ENCODE results near the gene HDDC2.

HDDC2 gene

GRCh38 chr6:125301435-125302391, at the start of gene HDDC2:
Gene HDDC2 (minus strand): TSS chr6:125301967. CDS start chr6:125301932, 35 bp downstream.
- DNase-seq, result peak; percentile 40

DNA sequence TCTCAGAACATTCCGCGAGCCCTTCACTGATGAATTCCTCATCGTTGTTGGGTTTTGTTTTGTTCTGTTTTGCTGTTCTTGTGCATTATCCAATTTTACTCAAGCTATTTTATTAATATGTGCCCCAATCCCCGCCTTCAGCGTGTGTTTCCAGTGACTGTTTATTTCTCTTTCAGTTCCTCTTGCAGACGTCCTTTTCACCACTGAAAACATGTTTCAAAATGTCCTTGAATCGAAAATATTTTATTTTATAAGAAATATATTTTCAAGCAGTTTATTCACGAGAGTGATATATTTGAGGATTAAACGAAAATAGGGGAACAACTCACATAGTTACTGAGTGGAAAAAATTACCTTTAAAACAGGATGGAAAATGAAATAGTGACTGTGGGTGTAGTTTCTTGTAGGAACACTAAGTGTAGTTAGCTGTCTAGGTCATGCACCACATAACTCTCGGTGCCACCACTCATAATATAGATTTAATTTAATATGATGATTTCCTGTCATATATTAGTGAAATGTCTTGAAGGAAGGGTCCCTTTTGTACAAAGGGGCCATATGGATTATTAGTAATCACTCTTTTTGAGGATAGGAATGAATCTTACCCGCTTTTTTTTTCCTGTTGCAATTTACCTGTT, 45.3 kb upstream of the HDDC2 start:
- DNase-seq, result no peak

GRCh38 chr6:125346201-125346925, 44.6 kb upstream of the HDDC2 start:
- DNase-seq, result no peak

GRCh38 chr6:125341460-125341859, 39.7 kb upstream of the HDDC2 start:
- no peak for DNase-seq

GRCh38 chr6:125340991-125341390, 39.2 kb upstream of the HDDC2 start:
- DNase-seq, result no peak

DNA sequence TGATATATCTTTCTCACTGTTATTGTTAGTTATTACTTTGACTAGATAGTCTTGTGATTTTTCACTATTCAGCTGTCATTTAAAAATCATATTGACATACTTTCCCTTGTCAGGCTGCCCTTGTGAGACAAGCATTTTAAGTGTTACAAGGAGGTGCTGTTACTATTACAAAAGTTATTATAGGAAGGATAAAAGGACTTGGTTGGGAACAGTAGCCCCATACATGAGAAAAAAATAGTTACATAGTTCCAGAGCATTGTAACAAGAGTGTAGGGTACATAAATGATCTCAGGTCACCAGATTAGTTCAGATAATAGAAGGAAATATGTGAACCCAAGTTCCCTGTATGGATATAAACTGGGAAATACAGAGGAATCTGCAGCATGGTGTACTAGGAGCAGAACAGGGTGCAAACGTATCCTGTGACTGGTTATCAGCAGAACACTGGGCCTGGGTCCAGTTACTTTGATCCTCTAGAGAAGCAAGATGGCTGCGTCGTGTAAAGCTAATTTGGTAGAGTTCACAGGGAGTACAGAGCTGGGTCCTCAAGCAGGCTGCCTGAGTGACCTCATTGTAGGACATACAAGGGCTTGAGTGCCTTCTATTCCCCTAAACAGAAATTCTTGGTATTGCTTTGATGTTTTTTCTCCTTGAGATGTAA, 38.5 kb upstream of the HDDC2 start:
- DNase-seq, result no peak

GRCh38 chr6:125339653-125340052, 37.9 kb upstream of the HDDC2 start:
- DNase-seq, result no peak

DNA sequence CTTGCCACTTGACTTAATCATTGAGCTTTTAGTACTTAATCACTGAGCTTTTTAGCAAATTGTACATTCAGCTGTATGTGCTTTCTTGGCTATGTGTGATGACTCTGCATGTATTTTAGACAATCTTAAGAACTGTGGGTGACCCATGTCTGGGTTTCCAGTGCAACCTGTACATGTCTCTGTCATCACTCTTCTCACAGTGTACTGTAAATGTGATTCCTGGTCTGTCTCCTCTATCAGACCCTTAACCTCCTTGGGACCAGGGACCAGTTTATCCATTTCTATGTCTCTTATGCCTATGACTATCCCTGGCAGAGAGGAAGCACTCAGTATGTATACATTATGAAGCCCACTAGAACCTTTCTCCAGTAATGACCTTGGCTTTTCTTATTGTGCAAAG, 36.6 kb upstream of the HDDC2 start:
- DNase-seq, result no peak

GRCh38 chr6:125337706-125338105, 35.9 kb upstream of the HDDC2 start:
- no peak for DNase-seq

DNA sequence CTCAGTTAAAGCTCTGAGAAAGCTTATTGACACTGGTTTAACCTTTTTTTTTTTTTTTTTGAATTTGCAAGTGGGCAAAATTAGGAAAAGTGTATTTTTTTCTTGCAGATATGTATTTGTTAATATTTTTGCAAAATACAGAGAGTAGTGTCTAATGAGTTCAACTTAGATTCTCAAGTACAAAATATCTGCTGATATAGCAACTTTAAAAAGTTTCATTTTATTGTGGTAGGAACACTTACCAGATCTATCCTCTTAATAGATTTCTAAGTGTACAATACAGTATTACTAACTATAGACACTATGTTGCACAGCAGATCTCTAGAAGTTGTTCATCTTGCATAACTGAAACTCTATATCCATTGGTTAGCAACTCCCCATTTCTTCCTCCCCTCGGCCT, 30.9 kb upstream of the HDDC2 start:
- DNase-seq, result no peak

DNA sequence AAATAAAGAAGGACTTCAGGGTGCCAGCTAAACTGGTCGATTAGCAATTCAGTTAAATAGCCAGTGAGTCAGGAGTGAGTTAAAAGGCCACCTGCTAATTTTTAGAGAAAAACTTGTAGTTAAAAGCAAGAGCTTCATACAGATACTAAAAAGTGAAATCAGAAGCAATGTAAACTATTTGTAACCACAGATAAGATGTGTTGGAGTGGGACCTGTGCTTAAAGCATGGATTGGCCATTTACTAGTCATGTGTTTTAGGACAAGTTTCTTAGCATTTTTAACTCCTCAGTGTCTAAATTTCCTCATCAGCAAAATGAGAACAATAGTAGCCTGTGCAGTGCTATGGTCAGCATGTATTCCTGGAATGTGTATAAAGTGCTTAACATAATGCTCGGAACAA, 23.8 kb upstream of the HDDC2 start:
- DNase-seq, result no peak

GRCh38 chr6:125323376-125323775, 21.6 kb upstream of the HDDC2 start:
- DNase-seq, result no peak

- DNase-seq, result no peak
Measured at GRCh38 chr6:125316621-125317020, 14.9 kb upstream of the HDDC2 start.

GRCh38 chr6:125315548-125315947, 13.8 kb upstream of the HDDC2 start:
- DNase-seq, result no peak

DNA sequence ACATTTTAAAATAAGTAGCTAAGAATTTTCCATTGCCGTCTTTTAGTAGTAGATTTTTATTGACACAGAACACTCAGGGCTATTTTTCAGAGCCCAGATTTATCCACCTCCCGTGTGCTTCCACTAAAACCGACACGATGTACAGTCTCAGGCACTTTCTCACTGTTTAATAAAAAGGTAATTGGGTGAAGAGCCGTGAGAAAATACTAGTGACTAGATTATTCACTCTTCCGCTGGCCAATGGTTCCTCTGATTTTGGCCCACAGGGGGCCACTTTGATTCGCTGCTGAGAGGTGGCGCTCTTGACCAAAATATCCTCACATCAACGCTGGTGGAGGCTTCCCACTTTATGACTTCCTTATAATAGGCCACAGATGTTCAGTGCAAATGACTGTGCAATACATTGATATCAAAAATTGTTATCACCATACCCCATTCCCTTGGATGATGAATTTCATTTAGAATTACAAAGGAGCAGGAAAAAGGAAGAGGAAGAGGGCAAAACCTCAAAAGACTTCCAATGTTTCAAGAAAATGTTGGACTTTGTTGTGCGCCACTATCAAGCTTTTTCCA, 12.3 kb upstream of the HDDC2 start:
- peak; percentile 44 for DNase-seq

GRCh38 chr6:125312950-125313349, 11.2 kb upstream of the HDDC2 start:
- no peak for DNase-seq

- no peak for DNase-seq
Measured at GRCh38 chr6:125312478-125312877, 10.7 kb upstream of the HDDC2 start.

- DNase-seq, result no peak
Measured at GRCh38 chr6:125310994-125311649, 9.4 kb upstream of the HDDC2 start.

- no peak for DNase-seq
Measured at GRCh38 chr6:125307964-125308615, 6.3 kb upstream of the HDDC2 start.

GRCh38 chr6:125307150-125307838, 5.5 kb upstream of the HDDC2 start:
- no peak for DNase-seq

GRCh38 chr6:125306756-125307149, 5.0 kb upstream of the HDDC2 start:
- no peak for DNase-seq

Measured in T1000 (cell line).